ENCODE results near the gene OTUB1. TPM values are rescaled to one million over a fixed set of nuclear protein-coding genes. Genes with fewer than 3 reads are reported as not detected.

Gene OTUB1
- total RNA-seq, 4 donors from 2014 or later = 47.7 to 70.4 (median 53.2) TPM

DNA sequence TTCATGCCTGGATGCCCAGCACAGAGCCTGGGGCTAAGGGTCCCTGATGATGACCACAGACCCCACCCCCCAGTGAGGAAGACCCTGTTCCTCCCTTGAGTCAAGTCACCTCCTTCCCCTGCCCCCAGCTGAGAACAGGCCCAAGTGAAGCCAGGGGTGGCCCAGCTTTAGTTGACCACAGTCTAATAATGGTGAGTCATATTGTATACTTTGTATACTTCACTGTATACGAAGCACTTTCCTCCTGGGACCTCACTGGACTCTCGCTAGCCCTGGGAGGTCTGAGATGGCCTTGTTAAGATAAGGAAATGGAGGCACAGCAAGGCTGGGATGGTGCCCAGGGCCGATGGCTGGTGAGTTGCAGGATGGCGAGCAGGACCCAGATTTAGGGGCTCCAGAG, 45.8 kb downstream of the OTUB1 start:
- Histone ChIP-seq H3K27ac (no peak overlapping the region), H3K9me3 (no peaks in the 10 kb centered on the region), H3K4me1 (peaks cover 0 to 37% (median 9%) of the 10 kb centered on the region in 3 donors), H3K36me3 (no peaks in the 10 kb centered on the region), H3K27me3 (peaks cover 60% of the 10 kb centered on the region), H3K4me3 (no peak overlapping the region)
- TF ChIP-seq EP300 (IDR thresholded peaks at IDR 0.05) (no peak), POLR2A (IDR thresholded peaks at IDR 0.05) (no peak), POLR2AphosphoS5 (IDR thresholded peaks at IDR 0.05) (no peak)
- TF ChIP-seq, protein P1, sequence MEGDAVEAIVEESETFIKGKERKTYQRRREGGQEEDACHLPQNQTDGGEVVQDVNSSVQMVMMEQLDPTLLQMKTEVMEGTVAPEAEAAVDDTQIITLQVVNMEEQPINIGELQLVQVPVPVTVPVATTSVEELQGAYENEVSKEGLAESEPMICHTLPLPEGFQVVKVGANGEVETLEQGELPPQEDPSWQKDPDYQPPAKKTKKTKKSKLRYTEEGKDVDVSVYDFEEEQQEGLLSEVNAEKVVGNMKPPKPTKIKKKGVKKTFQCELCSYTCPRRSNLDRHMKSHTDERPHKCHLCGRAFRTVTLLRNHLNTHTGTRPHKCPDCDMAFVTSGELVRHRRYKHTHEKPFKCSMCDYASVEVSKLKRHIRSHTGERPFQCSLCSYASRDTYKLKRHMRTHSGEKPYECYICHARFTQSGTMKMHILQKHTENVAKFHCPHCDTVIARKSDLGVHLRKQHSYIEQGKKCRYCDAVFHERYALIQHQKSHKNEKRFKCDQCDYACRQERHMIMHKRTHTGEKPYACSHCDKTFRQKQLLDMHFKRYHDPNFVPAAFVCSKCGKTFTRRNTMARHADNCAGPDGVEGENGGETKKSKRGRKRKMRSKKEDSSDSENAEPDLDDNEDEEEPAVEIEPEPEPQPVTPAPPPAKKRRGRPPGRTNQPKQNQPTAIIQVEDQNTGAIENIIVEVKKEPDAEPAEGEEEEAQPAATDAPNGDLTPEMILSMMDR (IDR thresholded peaks at IDR 0.05) = no peak
- no peak for ATAC-seq
- WGBS, 2 donors (ENCODE audit: low coverage in 1 of 2) = no CpG with 5 or more reads among the region's 4 CpGs

DNA sequence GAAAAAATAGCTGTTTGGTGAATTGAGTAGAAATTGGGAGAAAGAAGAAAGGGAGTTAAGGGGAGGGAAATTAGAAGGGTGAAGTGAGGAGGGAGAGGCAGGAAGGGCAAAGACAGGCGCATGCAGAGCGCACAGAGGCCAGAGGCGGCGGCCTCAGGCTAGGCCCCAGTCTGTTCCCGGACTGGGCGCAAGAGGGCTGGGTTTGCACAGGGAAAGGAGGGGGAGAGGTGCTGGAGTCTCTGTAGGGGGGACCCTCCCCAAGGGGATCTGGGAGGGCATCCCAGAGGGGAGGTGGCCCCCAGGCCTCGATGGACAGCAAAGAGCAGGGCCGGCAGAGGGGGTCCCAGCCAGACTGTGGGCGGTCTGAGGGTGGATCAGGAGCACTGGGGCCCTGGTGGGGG, 48.2 kb downstream of the OTUB1 start:
- 67 to 76% methylated on average over 4 to 9 of the region's 9 CpGs for WGBS, 2 donors (ENCODE audit: low coverage in 1 of 2)
- H3K27me3 ChIP-seq = peaks cover 41% of the 10 kb centered on the region
- no peak for TF ChIP-seq EP300 (IDR thresholded peaks at IDR 0.05)
- no peak for TF ChIP-seq POLR2AphosphoS5 (IDR thresholded peaks at IDR 0.05)
- TF ChIP-seq POLR2A (IDR thresholded peaks at IDR 0.05) = no peak
- TF ChIP-seq, protein P1 (IDR thresholded peaks at IDR 0.05) = no peak
- H3K9me3 ChIP-seq = no peaks in the 10 kb centered on the region
- H3K27ac ChIP-seq = no peak overlapping the region
- H3K36me3 ChIP-seq = no peaks in the 10 kb centered on the region
- H3K4me3 ChIP-seq = no peak overlapping the region
- no peak for ATAC-seq
- H3K4me1 ChIP-seq = peaks cover 0 to 28% (median 9%) of the 10 kb centered on the region in 3 donors

DNA sequence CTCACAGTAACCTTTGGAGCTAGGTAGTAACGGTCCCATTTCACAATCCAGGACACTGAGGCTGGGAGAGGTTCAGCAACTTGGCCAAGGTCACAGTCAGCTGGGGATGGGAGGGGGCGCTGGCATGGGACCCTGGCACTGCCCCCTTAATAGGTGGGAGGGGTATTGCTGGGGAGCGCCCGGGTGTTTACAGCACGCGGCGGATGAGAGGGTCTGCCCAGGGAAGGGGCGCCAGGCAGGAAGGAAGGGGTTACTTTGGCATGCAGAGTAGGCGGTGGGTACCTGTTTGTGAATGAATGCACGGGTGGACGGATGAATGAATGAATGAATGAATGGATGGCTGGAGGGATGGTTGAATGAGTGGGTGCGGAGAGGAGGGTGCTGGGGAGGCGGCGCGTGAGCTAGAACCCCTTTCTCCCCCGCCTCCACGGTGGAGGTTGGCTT, 48.9 kb downstream of the OTUB1 start:
- Histone ChIP-seq H3K4me1 (peaks cover 0 to 28% (median 9%) of the 10 kb centered on the region in 3 donors), H3K4me3 (peak overlapping the region in 1 of 2 donors; percentile 61), H3K27ac (peak overlapping the region in 1 of 4 donors; percentile 32), H3K27me3 (peaks cover 39% of the 10 kb centered on the region), H3K9me3 (no peaks in the 10 kb centered on the region), H3K36me3 (no peaks in the 10 kb centered on the region)
- 6 to 7% methylated on average over 8 to 9 of the region's 17 CpGs for WGBS, 2 donors (ENCODE audit: low coverage in 1 of 2)
- TF ChIP-seq, protein P1 (IDR thresholded peaks at IDR 0.05) = no peak
- TF ChIP-seq POLR2AphosphoS5 (IDR thresholded peaks at IDR 0.05) = no peak
- TF ChIP-seq POLR2A (IDR thresholded peaks at IDR 0.05) = no peak
- TF ChIP-seq EP300 (IDR thresholded peaks at IDR 0.05) = no peak
- no peak for ATAC-seq

DNA sequence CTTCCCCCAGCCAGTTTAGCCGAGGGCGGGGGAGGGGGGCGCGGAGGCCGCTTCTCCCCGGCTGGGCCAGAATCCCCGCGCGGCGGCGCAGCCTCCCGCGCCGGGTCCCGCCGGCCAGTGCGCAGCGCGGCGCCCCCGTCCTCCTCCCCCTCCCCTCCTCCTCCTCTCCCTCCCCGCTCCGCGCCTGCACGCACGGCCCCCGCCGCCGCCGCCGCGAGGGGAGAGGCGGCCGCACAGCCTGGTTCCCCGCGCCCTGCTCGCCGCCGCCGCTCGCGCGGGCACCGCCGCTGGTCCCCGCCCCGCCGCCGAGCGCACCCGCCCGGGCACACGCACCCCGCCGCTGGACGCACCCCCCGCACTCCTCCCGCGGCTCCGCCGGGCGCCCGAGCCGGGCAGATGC, 49.3 kb downstream of the OTUB1 start, which contains the start of gene FLRT1:
Gene FLRT1, plus strand, starts transcription at position 356 of the 400 bp plus-strand sequence. CDS start 80,337 bp downstream, outside the sequence.
- peak within 1 kb of the TSS in 3 of 4 donors; percentile 46 to 79 (median 65) for H3K27ac ChIP-seq
- WGBS, 2 donors (ENCODE audit: low coverage in 1 of 2) = no CpG with 5 or more reads among the region's 64 CpGs
- H3K36me3 ChIP-seq = no peaks in the 10 kb centered on the region
- TF ChIP-seq, protein P1 (IDR thresholded peaks at IDR 0.05) = no peak
- no peak for TF ChIP-seq POLR2A (IDR thresholded peaks at IDR 0.05)
- TF ChIP-seq POLR2AphosphoS5 (IDR thresholded peaks at IDR 0.05) = no peak
- TF ChIP-seq EP300 (IDR thresholded peaks at IDR 0.05) = no peak
- H3K9me3 ChIP-seq = no peaks in the 10 kb centered on the region
- H3K4me1 ChIP-seq = peaks cover 0 to 28% (median 9%) of the 10 kb centered on the region in 3 donors
- peak; percentile 10 for ATAC-seq
- H3K27me3 ChIP-seq = peaks cover 39% of the 10 kb centered on the region
- peak within 1 kb of the TSS; percentile 23 to 61 for H3K4me3 ChIP-seq
